HepG2 (cell line): Measurements from ENCODE around the gene NFATC2. TPM values are rescaled to one million over a fixed set of nuclear protein-coding genes. Genes with fewer than 3 reads are reported as not detected.

Source experiments
- ATAC-seq: fragments of 200-7000 bp; cut with Tn5 transposase; 3 replicates; pipeline ENCODE4 v1.9.1; 2020; ENCODE audit warnings: mild to moderate bottlenecking, moderate library complexity
- BruUV-seq: library from RNA; stranded (reverse); fragments of 400-500 nt; replicated peaks from 2 replicates; lab custom pipeline; 2021; lab: Mats Ljungman, UMichigan
- CTCF ChIA-PET: fragments of 300-600 bp; formaldehyde crosslinking; extraction: SDS; loops from one replicate; lab custom pipeline; 2021; ENCODE audit warnings: low total read pairs, inconsistent platforms, low intra/inter-chr PET ratio; lab: Yijun Ruan, JAX
- POLR2A ChIA-PET: fragments of 350-600 bp; sonication (Branson Sonifier 250); formaldehyde crosslinking; loops from one replicate; lab custom pipeline; 2020; ENCODE audit warnings: antibody characterized with exemption, inconsistent platforms; lab: Yijun Ruan, JAX
- DNase-seq: peaks from one replicate; pipeline ENCODE4 v3.0.0-alpha.2; 2015; ENCODE audit warnings: low spot score
- FAIRE-seq: peaks from 3 replicates; lab custom pipeline; 2011; peaks lifted over from hg19 to GRCh38; lab: Jason Lieb, UNC
- H2AFZ ChIP-seq: one replicate; pipeline ENCODE4 v1.6.1; 2011; ENCODE audit warnings: low read length, inconsistent platforms
- H3K27ac ChIP-seq: fragments of 300-600 bp; 3 replicates; pipeline ENCODE4 v1.8.0; 2011; ENCODE audit warnings: mixed run types, mild to moderate bottlenecking, mixed read lengths, low read length, inconsistent platforms; ENCODE audit not compliant: insufficient read depth; ENCODE audit errors: extremely low read length
- H3K27me3 ChIP-seq, 2 experiments: fragments of 200-600 bp in 1 of 2; 2 replicates in 1 of 2; 3 replicates in 1 of 2; pipeline versions ENCODE4 v1.6.0 to v1.8.0; 2011; ENCODE audit warnings: low read length in 2 of 2, mild to moderate bottlenecking in 2 of 2, moderate library complexity in 2 of 2, inconsistent platforms in 1 of 2; ENCODE audit not compliant: insufficient read depth in 2 of 2, control insufficient read depth in 1 of 2
- H3K36me3 ChIP-seq, 2 experiments: fragments of 200-600 bp in 1 of 2; replicated peaks in 1 of 2; 2 replicates in 1 of 2; 3 replicates in 1 of 2; pipeline versions ENCODE4 v1.5.1 to v1.8.0; 2011; ENCODE audit warnings: low read length in 2 of 2, inconsistent platforms in 1 of 2; ENCODE audit not compliant: insufficient read depth in 2 of 2, control insufficient read depth in 1 of 2
- H3K4me1 ChIP-seq: 2 replicates; pipeline ENCODE4 v1.5.1; 2012; ENCODE audit warnings: low read length, inconsistent platforms; ENCODE audit not compliant: insufficient read depth
- H3K4me2 ChIP-seq: 2 replicates; pipeline ENCODE4 v1.6.0; 2011; ENCODE audit warnings: low read depth, low read length, inconsistent platforms
- H3K4me3 ChIP-seq, 3 experiments: fragments of 200-600 bp in 1 of 3; sonication (generic), shearing (Covaris generic) in 1 of 3; replicated peaks in 1 of 3; 2 replicates each; pipeline ENCODE4 v1.5.1; 2011 to 2016; ENCODE audit warnings: low read length in 3 of 3, inconsistent platforms in 2 of 3, low read depth in 2 of 3, mild to moderate bottlenecking in 2 of 3, control low read depth in 1 of 3, mixed read lengths in 1 of 3; ENCODE audit not compliant: insufficient read depth in 1 of 3
- H3K79me2 ChIP-seq: one replicate; pipeline ENCODE4 v1.6.1; 2011; ENCODE audit warnings: low read length, inconsistent platforms; ENCODE audit not compliant: insufficient read depth
- H3K9ac ChIP-seq: 2 replicates; pipeline ENCODE4 v1.6.0; 2011; ENCODE audit warnings: mild to moderate bottlenecking, low read depth, low read length, inconsistent platforms; ENCODE audit not compliant: insufficient read depth
- H3K9me3 ChIP-seq: 2 replicates; pipeline ENCODE4 v1.5.1; 2012; ENCODE audit warnings: mild to moderate bottlenecking, low read length
- H4K20me1 ChIP-seq: 2 replicates; pipeline ENCODE4 v1.6.0; 2011; ENCODE audit warnings: inconsistent platforms, mild to moderate bottlenecking, low read length, moderate library complexity; ENCODE audit not compliant: insufficient read depth
- DNMT1 ChIP-seq: sonication (generic); formaldehyde crosslinking; IDR thresholded peaks from 2 replicates; pipeline ENCODE4 v1.5.1; 2020; ENCODE audit warnings: mild to moderate bottlenecking, missing genetic modification reagents
- FOXP1 ChIP-seq, 2 experiments: fragments of 450-650 bp in 1 of 2; IDR thresholded peaks; 2 replicates each; pipeline ENCODE4 v1.6.1; 2017 to 2018; ENCODE audit warnings: antibody characterized with exemption in 1 of 2
- KDM5B ChIP-seq: sonication (generic); formaldehyde crosslinking; IDR thresholded peaks from 2 replicates; pipeline ENCODE4 v1.4.0; 2020; ENCODE audit warnings: missing genetic modification reagents, mild to moderate bottlenecking, borderline replicate concordance
- KLF15 ChIP-seq: sonication (generic); formaldehyde crosslinking; IDR thresholded peaks from 2 replicates; pipeline ENCODE4 v1.8.1; 2023; ENCODE audit warnings: borderline replicate concordance, mild to moderate bottlenecking, inconsistent platforms, missing genetic modification reagents, mixed read lengths
- MXD1 ChIP-seq: sonication (generic); formaldehyde crosslinking; IDR thresholded peaks from 2 replicates; pipeline ENCODE4 v1.4.0; 2020; ENCODE audit warnings: mild to moderate bottlenecking, missing genetic modification reagents
- PCBP2 ChIP-seq: fragments of 200-400 bp; formaldehyde crosslinking; optimal IDR thresholded peaks from 2 replicates; pipeline ENCODE3; 2018; ENCODE audit warnings: low read length, low read depth; ENCODE audit not compliant: poor library complexity, severe bottlenecking
- TGIF2 ChIP-seq: IDR thresholded peaks from 2 replicates; pipeline ENCODE4 v1.6.1; 2016; ENCODE audit warnings: control low read depth, missing compliant biosample characterization
- ZMYM3 ChIP-seq: sonication (generic); formaldehyde crosslinking; IDR thresholded peaks from 2 replicates; pipeline ENCODE4 v1.5.1; 2020; ENCODE audit warnings: mild to moderate bottlenecking, missing genetic modification reagents
- ZNF296 ChIP-seq: sonication (generic); formaldehyde crosslinking; conservative IDR thresholded peaks from 2 replicates; pipeline ENCODE4 v1.5.0; 2020; ENCODE audit warnings: mild to moderate bottlenecking, missing genetic modification reagents
- ZNF512B ChIP-seq: sonication (generic); formaldehyde crosslinking; IDR thresholded peaks from 2 replicates; pipeline ENCODE4 v1.5.1; 2020; ENCODE audit warnings: missing genetic modification reagents, mild to moderate bottlenecking, borderline replicate concordance
- ZNF737 ChIP-seq: sonication (generic); formaldehyde crosslinking; IDR thresholded peaks from 2 replicates; pipeline ENCODE4 v1.5.0; 2020; ENCODE audit warnings: missing genetic modification reagents, mild to moderate bottlenecking, borderline replicate concordance
- ZNF772 ChIP-seq: sonication (generic); formaldehyde crosslinking; IDR thresholded peaks from 2 replicates; pipeline ENCODE4 v1.5.0; 2020; ENCODE audit warnings: mild to moderate bottlenecking, missing genetic modification reagents
- ZNF790 ChIP-seq: sonication (generic); formaldehyde crosslinking; IDR thresholded peaks from 2 replicates; pipeline ENCODE4 v1.8.0; 2022; ENCODE audit warnings: missing genetic modification reagents, mild to moderate bottlenecking, borderline replicate concordance
- WGBS: methylation state at CpG from one replicate; pipeline ENCODE4 v1.1.6; 2017; ENCODE audit warnings: low lambda C conversion rate; 5-methylcytosine and 5-hydroxymethylcytosine counted together
- in situ Hi-C: cut with HindIII; loops from 2 replicates; pipeline ENCODE4 v1.10.0; 2017; ENCODE audit warnings: low pct_unique_long_range_greater_than_20kb; ENCODE audit not compliant: extremely low pct_ligation_motif_present
- intact Hi-C: fragments of 100-400 bp; cut with micrococcal nuclease; formaldehyde crosslinking; loops from one replicate; pipeline ENCODE4 v1.10.0; 2022; ENCODE audit not compliant: unreplicated experiment
- polyA plus RNA-seq, 8 experiments: library from polyadenylated mRNA; depleted of rRNA in 3 of 8; stranded (reverse) in 7 of 8; unstranded in 1 of 8; fragments of >200 nt; fragmentation: Illumina TruSeq in 4 of 8; extraction: Trizol in 4 of 8; gene quantifications; 2 replicates each; pipeline versions ENCODE4 v1.2.1 to v1.2.3, GENCODE V29; 2011 to 2016; ENCODE audit warnings: low read depth in 4 of 8, missing spikeins in 1 of 8, mixed read lengths in 1 of 8; ENCODE audit not compliant: insufficient read depth in 1 of 8
- total RNA-seq, 5 experiments: library from RNA; depleted of rRNA; stranded (reverse); fragments of >200 nt; fragmentation: Illumina TruSeq; extraction: Trizol; gene quantifications; 2 replicates each; pipeline ENCODE4 v1.2.3, GENCODE V29; 2016; ENCODE audit warnings: low read depth in 1 of 5

NFATC2 gene
- total and polyA plus RNA-seq, 2 of the 13 experiments (the other 11 are each of a cell fraction or from before 2014, with no cell fraction given), result 1.9 to 3.3 TPM

- TF ChIP-seq KDM5B (CRISPR knock-in tag), result 0 out of 2 replicates have a peak, but pooled peaks have one; percentile 16
- TF ChIP-seq MXD1 (CRISPR knock-in tag), result 0 out of 2 replicates have a peak, but pooled peaks have one; percentile 25
- TF ChIP-seq ZMYM3, result peak; percentile 75
- no peak for TF ChIP-seq TGIF2
- Histone ChIP-seq H4K20me1 (no peaks in the 10 kb centered on the region), H3K4me2 (no peak overlapping the region), H3K9me3 (no peaks in the 10 kb centered on the region), H3K79me2 (no peaks in the 10 kb centered on the region), H3K4me1 (no peaks in the 10 kb centered on the region), H3K36me3 (no peaks in the 10 kb centered on the region; a peak in 2 of 5 replicates), H3K9ac (no peak overlapping the region), H2AFZ (no peak overlapping the region), H3K27me3 (no peaks in the 10 kb centered on the region), H3K27ac (no peak overlapping the region), H3K4me3 (no peak overlapping the region)
- POLR2A ChIA-PET, result no interaction called here
- no peak for DNase-seq
- no peak for ATAC-seq
- in situ Hi-C loops, result no loop called here
- intact Hi-C loops, result no loop called here
- CTCF ChIA-PET, result no interaction called here
- BruUV-seq, result no TSS peak
- WGBS, result 95% methylated on average over 11 of the region's 11 CpGs
- FAIRE-seq, result no peak
These were observed 43.6 kb downstream of the NFATC2 start for GRCh38 chr20:51498765-51499540.

GRCh38 chr20:51497542-51498467 lies 44.7 kb downstream of the NFATC2 start:
- no peak for FAIRE-seq
- no peak overlapping the region for H3K4me2 ChIP-seq
- no peaks in the 10 kb centered on the region for H3K79me2 ChIP-seq
- H3K27me3 ChIP-seq, result no peaks in the 10 kb centered on the region
- no TSS peak for BruUV-seq
- H4K20me1 ChIP-seq, result no peaks in the 10 kb centered on the region
- no peaks in the 10 kb centered on the region for H3K4me1 ChIP-seq
- H3K36me3 ChIP-seq, result peaks cover 0 to 2% of the 10 kb centered on the region in 2 experiments; a peak in 2 of 5 replicates
- intact Hi-C loops, result no loop called here
- ChIA-PET POLR2A (no interaction called here), CTCF (no interaction called here)
- no peak for DNase-seq
- H3K27ac ChIP-seq, result no peak overlapping the region
- in situ Hi-C loops, result no loop called here
- no peak overlapping the region for H3K4me3 ChIP-seq
- no peak for ATAC-seq
- H2AFZ ChIP-seq, result no peak overlapping the region
- H3K9me3 ChIP-seq, result no peaks in the 10 kb centered on the region
- 93% methylated on average over 21 of the region's 21 CpGs for WGBS
- H3K9ac ChIP-seq, result no peak overlapping the region
- TF ChIP-seq ZNF296 (CRISPR knock-in tag), result no peak
- TF ChIP-seq KLF15 (CRISPR knock-in tag), result no peak
- TF ChIP-seq ZNF512B (CRISPR knock-in tag), result no peak
- no peak for TF ChIP-seq PCBP2
- no peak for TF ChIP-seq DNMT1 (CRISPR knock-in tag)
- TF ChIP-seq FOXP1 (IDR thresholded peaks at IDR 0.05), result no peak
- no peak for TF ChIP-seq FOXP1 (CRISPR knock-in tag; IDR thresholded peaks at IDR 0.05)
- no peak for TF ChIP-seq ZNF772 (CRISPR knock-in tag)
- TF ChIP-seq ZNF737 (CRISPR knock-in tag), result no peak
- no peak for TF ChIP-seq ZNF790 (CRISPR knock-in tag)
